T-helper 1 cell treated with Interleukin-12 subunit alpha and Interleukin-12 subunit beta and Interleukin-4 antibody, amounts not matched to agents 30 ng/mL and 1 ng/mL, for 36 hours (primary cell): ENCODE data around the gene CEP68. TPM values are rescaled to one million over a fixed set of nuclear protein-coding genes. Genes with fewer than 3 reads are reported as not detected.

Source experiments
- intact Hi-C: fragments of 100-400 bp; cut with micrococcal nuclease; formaldehyde crosslinking; loops from one replicate; pipeline ENCODE4 v1.15.1; 2024
- total RNA-seq: library from RNA; stranded (reverse); gene quantifications from 2 replicates; pipeline ENCODE4 v1.2.3, GENCODE V29; 2022

Gene CEP68
- total RNA-seq, 1 donor from 2014 or later = 7.2 TPM

GRCh38 chr2:65057391-65058052, 1.3 kb downstream of the CEP68 start:
- intact Hi-C loops = loop anchor here (1.0 to 5.0 kb wide), 17 partner anchors 17 to 1469 kb away; partner anchors contain the start of genes AFTPH, MDH1, PELI1 and RAB1A

GRCh38 chr2:65059071-65059470, 2.9 kb downstream of the CEP68 start:
- intact Hi-C loops = loop anchor here (5.0 kb wide), 5 partner anchors 407 to 1037 kb away; partner anchors contain the start of gene SERTAD2

- intact Hi-C loops = no loop called here
Measured at GRCh38 chr2:65061146-65061909, 5.1 kb downstream of the CEP68 start.

- intact Hi-C loops = no loop called here
Measured at GRCh38 chr2:65061910-65062339, 5.7 kb downstream of the CEP68 start.

GRCh38 chr2:65062843-65063825, 6.9 kb downstream of the CEP68 start:
- intact Hi-C loops = no loop called here

DNA sequence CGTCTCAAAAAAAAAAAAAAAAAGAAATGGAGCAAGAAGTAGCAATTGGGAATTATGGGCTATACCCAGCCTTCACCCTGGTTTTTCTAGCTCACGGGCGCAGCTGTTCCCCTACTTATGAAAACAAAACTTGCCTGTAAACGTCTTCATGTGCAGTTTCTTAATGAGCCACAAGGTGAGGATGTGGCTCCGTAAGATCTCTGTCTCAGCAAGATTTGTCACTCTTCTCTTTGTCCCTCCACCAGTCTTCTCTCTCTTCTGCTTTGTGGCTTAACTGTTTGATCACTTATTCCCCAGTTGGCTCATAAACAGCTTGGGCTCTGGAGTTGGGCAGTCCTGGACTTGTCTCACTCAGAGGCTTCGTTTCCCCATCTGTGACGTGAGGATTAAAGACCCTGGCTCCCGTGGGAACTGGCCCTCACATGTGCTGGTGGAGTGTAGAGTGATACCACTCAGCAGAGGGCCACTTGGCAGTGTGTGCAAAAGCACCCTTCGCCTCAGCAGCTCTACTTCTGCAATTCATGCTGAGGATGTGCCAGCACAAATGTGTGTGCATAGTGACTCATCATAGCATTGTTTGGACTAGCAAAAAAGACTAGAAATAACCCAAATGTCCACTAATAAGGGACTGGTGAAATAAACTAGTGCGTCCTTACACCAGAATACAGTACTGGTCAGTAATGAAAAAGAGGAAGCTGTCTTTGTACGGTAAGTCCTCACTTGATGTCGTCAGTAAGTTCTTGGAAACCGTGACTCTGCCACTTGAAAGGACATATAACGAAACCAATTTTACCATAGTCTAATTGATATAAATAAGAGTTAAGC, 8.7 kb downstream of the CEP68 start:
- intact Hi-C loops = loop anchor here (1.0 to 2.0 kb wide), 8 partner anchors 9 to 508 kb away; partner anchors contain the start of genes ACTR2, CEP68 and RAB1A

DNA sequence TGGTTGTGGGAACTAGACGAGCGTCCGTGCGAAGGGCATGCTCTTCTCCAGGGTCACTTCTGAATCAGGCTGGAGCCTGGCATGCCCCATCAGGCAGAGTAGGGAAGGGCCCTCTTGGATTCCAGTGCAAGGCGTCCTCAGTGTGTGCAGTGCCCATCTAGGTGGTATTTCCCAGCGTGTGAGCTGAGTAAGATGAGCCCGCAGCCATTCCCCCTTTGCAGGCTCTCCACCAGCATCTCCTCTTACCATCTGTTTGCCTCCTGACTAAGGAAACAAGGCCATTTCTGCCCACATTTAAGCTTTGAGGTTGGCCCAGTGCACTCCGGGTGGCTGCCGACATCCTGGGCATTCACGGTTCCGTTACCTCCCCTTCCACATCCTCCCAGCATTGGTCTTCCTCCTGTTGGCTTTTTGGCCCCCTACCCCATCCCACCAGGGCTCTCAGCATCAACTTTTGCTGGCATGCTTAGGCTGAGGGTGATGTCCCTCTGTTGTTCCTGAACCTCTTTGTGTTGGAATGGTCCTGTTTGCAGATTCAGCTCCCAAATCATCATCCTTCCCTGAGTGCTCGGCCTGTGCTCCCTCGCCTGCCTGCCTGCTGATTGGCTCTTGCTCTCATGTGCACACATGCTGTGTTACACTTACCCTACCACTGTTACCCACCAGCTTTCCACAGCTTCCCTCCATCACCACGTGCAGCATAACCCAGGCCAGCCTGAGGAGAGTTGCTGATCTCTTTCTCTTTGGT, 11.8 kb downstream of the CEP68 start:
- intact Hi-C loops = no loop called here

DNA sequence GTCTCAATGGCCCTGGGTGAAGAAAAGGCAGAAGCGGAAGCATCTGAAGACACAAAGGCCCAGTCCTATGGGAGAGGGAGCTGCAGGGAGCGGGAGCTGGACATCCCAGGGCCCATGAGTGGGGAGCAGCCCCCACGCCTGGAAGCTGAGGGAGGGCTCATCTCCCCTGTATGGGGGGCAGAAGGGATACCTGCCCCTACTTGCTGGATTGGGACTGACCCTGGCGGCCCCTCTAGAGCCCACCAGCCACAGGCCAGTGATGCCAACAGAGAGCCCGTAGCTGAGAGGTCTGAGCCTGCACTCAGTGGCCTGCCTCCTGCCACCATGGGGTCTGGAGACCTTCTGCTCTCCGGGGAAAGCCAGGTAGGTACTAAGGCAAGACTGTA, 13.2 kb downstream of the CEP68 start:
- intact Hi-C loops = no loop called here

DNA sequence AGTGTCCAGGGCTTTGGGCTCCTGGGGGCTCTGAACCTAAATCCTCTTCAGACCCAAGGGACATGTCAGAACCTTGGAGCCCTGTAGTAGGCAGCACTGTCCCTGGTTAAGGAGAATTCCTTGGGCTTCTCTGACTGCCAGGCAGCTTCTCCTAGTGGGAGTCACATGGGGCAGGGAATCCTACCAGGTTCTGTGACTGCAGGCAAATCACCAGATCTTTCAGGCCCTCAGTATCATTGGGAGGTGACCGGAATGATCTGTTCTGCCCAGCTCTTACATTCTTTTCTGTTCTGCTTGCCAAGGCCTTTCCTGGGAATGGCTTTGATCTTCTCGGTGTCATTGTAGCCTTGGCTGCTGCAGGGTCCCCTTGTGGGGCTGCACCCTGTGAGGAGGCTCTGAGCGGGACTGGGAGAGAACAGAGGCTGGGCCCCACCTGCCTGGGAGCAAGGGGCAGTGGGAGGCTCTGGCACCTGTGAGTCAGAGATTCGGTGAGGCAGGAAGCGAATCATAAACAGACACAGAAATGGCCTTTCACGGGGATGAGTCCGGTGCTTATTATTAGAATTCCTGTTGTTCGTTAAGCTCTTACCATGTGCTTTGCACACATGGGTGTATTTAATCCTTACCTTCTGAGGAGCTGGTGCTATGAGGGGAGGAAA, 14.1 kb downstream of the CEP68 start:
- intact Hi-C loops = no loop called here

- intact Hi-C loops = no loop called here
Measured at GRCh38 chr2:65070856-65071255, 14.6 kb downstream of the CEP68 start.

- intact Hi-C loops = no loop called here
Measured at GRCh38 chr2:65071499-65072180, 15.4 kb downstream of the CEP68 start.

- intact Hi-C loops = no loop called here
Measured at GRCh38 chr2:65072181-65072970, 16.2 kb downstream of the CEP68 start.

GRCh38 chr2:65073879-65074565, 17.8 kb downstream of the CEP68 start:
- intact Hi-C loops = no loop called here

DNA sequence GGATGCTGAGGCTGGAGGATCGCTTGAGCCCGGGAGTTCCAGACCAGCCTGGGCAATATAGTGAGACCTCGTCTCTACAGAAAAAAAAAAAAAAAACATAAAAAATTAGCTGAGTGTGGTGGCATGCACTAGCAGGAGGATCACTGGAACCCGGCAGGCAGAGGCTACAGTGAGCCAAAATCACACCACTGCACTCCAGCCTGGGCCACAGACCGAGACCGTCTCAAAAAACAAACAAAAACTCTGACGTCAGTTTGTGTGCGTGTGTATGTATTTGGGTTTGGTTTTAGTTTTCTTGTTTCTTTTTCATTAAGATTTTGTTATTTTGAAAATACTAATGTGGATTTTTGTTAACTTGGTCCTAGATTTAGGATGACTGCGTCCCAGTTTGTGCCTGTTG, 19.0 kb downstream of the CEP68 start:
- intact Hi-C loops = no loop called here

DNA sequence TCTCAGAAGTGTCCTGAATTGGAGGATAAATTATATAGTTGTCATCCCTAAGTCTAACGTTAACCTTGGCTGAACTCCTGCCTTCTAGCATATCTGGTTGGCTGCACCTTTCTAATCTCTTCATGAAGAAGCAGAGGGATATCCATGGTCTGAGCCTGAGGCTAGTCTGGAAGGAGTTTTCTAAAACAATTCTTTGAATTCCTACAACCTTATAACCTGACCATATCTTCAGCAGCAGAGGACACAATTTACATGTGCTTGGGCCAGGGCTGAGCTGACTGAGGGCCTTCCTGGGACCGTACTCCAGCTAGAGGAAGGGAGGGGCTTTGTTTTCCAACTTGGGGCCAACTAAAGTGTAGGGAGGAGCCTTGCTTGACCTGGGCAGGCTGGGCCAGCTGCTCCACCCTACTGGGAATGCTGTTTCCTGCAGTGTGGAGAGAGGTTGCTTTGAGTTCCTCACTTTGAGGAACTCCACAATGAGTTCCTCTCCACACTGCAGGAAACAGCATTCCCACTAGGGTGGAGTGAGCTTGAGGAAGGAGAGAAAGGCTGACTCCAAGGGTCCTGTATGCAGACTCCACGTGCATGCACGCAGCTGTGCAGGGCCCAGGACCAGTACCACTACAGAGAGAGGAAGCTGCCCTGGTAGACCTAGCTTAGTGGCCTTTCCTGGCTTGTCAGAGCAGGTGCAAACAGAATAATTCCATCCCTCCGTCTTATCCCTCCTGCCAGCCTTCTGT, 19.6 kb downstream of the CEP68 start:
- intact Hi-C loops = no loop called here

- intact Hi-C loops = no loop called here
Measured at GRCh38 chr2:65076345-65076710, 20.1 kb downstream of the CEP68 start.

DNA sequence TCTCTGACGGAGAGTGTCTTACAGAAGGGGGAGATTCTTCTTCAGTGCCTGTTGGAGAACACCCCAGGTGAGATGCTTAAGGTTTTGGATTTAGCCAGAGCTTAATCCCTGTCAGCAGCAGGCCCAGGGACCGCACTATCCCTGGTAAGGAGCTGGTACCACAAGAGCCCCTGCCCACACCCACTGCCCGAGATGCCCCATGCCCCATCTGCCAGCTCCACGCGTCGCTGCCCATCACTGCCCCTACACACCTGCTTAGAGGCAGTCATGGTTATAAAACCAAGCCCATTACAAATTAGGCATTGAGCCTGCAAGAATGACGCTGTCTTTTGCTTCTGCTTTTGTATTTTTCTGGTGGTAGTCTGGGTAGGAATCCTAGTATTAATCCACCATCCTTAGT, 21.7 kb downstream of the CEP68 start:
- intact Hi-C loops = no loop called here
